Endothelial cell of umbilical vein (primary cell): Measurements from ENCODE around the gene ABLIM2. TPM values are rescaled to one million over a fixed set of nuclear protein-coding genes. Genes with fewer than 3 reads are reported as not detected.

Source experiments
- BruUV-seq: library from RNA; stranded (reverse); fragments of 400-500 nt; replicated peaks from 2 replicates; lab custom pipeline; 2021; lab: Mats Ljungman, UMichigan
- CTCF ChIA-PET: fragments of 300-600, 350-600 bp; sonication (Branson Sonifier 250); formaldehyde crosslinking; loops from one replicate; lab custom pipeline; 2021; ENCODE audit warnings: antibody characterized with exemption, inconsistent platforms; lab: Charles Lee
- POLR2A ChIA-PET: fragments of 300-600, 350-600 bp; sonication (Branson Sonifier 250); formaldehyde crosslinking; loops from one replicate; lab custom pipeline; 2021; ENCODE audit warnings: antibody characterized with exemption, inconsistent platforms; lab: Charles Lee
- DNase-seq: peaks from one replicate; pipeline ENCODE4 v3.0.0-alpha.2; 2011; ENCODE audit warnings: low read depth, low spot score
- FAIRE-seq: peaks from 2 replicates; lab custom pipeline; 2011; peaks lifted over from hg19 to GRCh38; lab: Jason Lieb, UNC
- H2AFZ ChIP-seq: 2 replicates; pipeline ENCODE4 v1.6.0; 2012; ENCODE audit warnings: low read depth, low read length, control low read depth, inconsistent platforms
- H3K27ac ChIP-seq: 2 replicates; pipeline ENCODE4 v1.5.1; 2011; ENCODE audit warnings: low read depth, mild to moderate bottlenecking, control low read depth, low read length, moderate library complexity; ENCODE audit not compliant: insufficient read depth
- H3K27me3 ChIP-seq, 2 experiments: 2 replicates each; pipeline versions ENCODE4 v1.6.0 to v1.6.1; 2011; ENCODE audit warnings: low read length in 2 of 2, mixed read lengths in 1 of 2; ENCODE audit not compliant: control insufficient read depth in 2 of 2, insufficient read depth in 2 of 2
- H3K36me3 ChIP-seq, 2 experiments: 2 replicates in 1 of 2; 3 replicates in 1 of 2; pipeline ENCODE4 v1.5.1; 2011; ENCODE audit warnings: low read length in 2 of 2, mild to moderate bottlenecking in 1 of 2, moderate library complexity in 1 of 2; ENCODE audit not compliant: control insufficient read depth in 2 of 2, insufficient read depth in 2 of 2; ENCODE audit errors: extremely low read depth in 1 of 2
- H3K4me1 ChIP-seq: 3 replicates; pipeline ENCODE4 v1.5.1; 2011; ENCODE audit warnings: mild to moderate bottlenecking, low read length; ENCODE audit not compliant: control insufficient read depth, insufficient read depth; ENCODE audit errors: extremely low read depth
- H3K4me2 ChIP-seq: 2 replicates; pipeline ENCODE4 v1.6.1; 2011; ENCODE audit warnings: low read length, control low read depth, mixed read lengths; ENCODE audit not compliant: insufficient read depth
- H3K4me3 ChIP-seq, 3 experiments: fragments of 200-600 bp in 1 of 3; sonication (generic), shearing (Covaris generic) in 1 of 3; replicated peaks in 1 of 3; 2 replicates each; pipeline ENCODE4 v1.5.1; 2011 to 2016; ENCODE audit warnings: control low read depth in 3 of 3, low read length in 3 of 3, mild to moderate bottlenecking in 2 of 3, inconsistent platforms in 1 of 3, low read depth in 1 of 3, moderate library complexity in 1 of 3; ENCODE audit not compliant: insufficient read depth in 1 of 3
- H3K79me2 ChIP-seq: 2 replicates; pipeline ENCODE4 v1.6.0; 2012; ENCODE audit warnings: low read length, inconsistent platforms; ENCODE audit not compliant: control insufficient read depth, insufficient read depth
- H3K9ac ChIP-seq: replicated peaks from 2 replicates; pipeline ENCODE3; 2011; ENCODE audit warnings: low read length, control low read depth; ENCODE audit not compliant: insufficient read depth; ENCODE audit errors: extremely low read depth
- H3K9me1 ChIP-seq: replicated peaks from 3 replicates; pipeline ENCODE4 v1.6.0; 2011; ENCODE audit warnings: mild to moderate bottlenecking, low read length; ENCODE audit not compliant: control insufficient read depth, insufficient read depth; ENCODE audit errors: extremely low read depth
- H3K9me3 ChIP-seq: replicated peaks from 2 replicates; pipeline ENCODE4 v1.5.1; 2012; ENCODE audit warnings: low read length, inconsistent platforms; ENCODE audit not compliant: control insufficient read depth, insufficient read depth
- H4K20me1 ChIP-seq: replicated peaks from 2 replicates; pipeline ENCODE3; 2011; ENCODE audit warnings: mild to moderate bottlenecking, low read length; ENCODE audit not compliant: control insufficient read depth, insufficient read depth; ENCODE audit errors: extremely low read depth
- EZH2 ChIP-seq: IDR thresholded peaks from 2 replicates; pipeline ENCODE4 v1.6.1; 2012; ENCODE audit warnings: borderline replicate concordance, low read depth, mild to moderate bottlenecking, moderate library complexity, low read length, inconsistent platforms; ENCODE audit not compliant: severe bottlenecking
- FOS ChIP-seq: IDR thresholded peaks from 2 replicates; pipeline ENCODE4 v1.6.1; 2011; ENCODE audit warnings: mild to moderate bottlenecking, low read length, moderate library complexity, borderline replicate concordance; ENCODE audit not compliant: insufficient read depth
- GATA2 ChIP-seq: IDR thresholded peaks from 2 replicates; pipeline ENCODE4 v1.7.0; 2011; ENCODE audit warnings: low read depth, mild to moderate bottlenecking, moderate library complexity, mixed read lengths, low read length; ENCODE audit not compliant: insufficient read length, insufficient read depth
- MYC ChIP-seq: IDR thresholded peaks from one replicate; pipeline ENCODE4 v1.6.1; 2011; ENCODE audit warnings: mild to moderate bottlenecking, low read depth, low read length
- POLR2A ChIP-seq: IDR thresholded peaks from 2 replicates; pipeline ENCODE4 v1.6.1; 2012; ENCODE audit warnings: low read depth, mild to moderate bottlenecking, control low read depth, low read length
- POLR2AphosphoS5 ChIP-seq: IDR thresholded peaks from 2 replicates; pipeline ENCODE4 v1.6.1; 2012; ENCODE audit warnings: low read depth, mild to moderate bottlenecking, control low read depth, low read length, moderate library complexity; ENCODE audit not compliant: insufficient read depth
- dilution Hi-C: fragments of 300-500 bp; cut with MboI; formaldehyde crosslinking; loops from one replicate; pipeline ENCODE4 v1.15.0; 2019; ENCODE audit warnings: low sequenced_read_pairs; ENCODE audit not compliant: extremely low pct_ligation_motif_present
- intact Hi-C: fragments of 100-400 bp; cut with micrococcal nuclease; formaldehyde crosslinking; loops from one replicate; pipeline ENCODE4 v1.10.0; 2022
- polyA plus RNA-seq, 4 experiments: library from polyadenylated mRNA; depleted of rRNA in 3 of 4; stranded (reverse) in 3 of 4; unstranded in 1 of 4; fragments of >200 nt; gene quantifications; 2 replicates each; pipeline versions ENCODE4 v1.2.1 to v1.2.3, GENCODE V29; 2011 to 2012; ENCODE audit warnings: missing spikeins in 1 of 4
- total RNA-seq: library from RNA; stranded (reverse); gene quantifications from 2 replicates; pipeline ENCODE4 v1.2.3, GENCODE V29; 2021
- TF ChIP-seq, protein P1 (sequence below): IDR thresholded peaks from 2 replicates; pipeline ENCODE4 v1.6.1; 2011; ENCODE audit not compliant: insufficient read depth, insufficient read length
- TF ChIP-seq, protein P2 (sequence below), 2 donors: IDR thresholded peaks; 1 replicate in 1 of 2; 2 replicates in 1 of 2; pipeline ENCODE4 v1.5.1; 2011; ENCODE audit warnings: low read length in 2 of 2, mild to moderate bottlenecking in 2 of 2, moderate library complexity in 2 of 2, control low read depth in 1 of 2, inconsistent platforms in 1 of 2, low read depth in 1 of 2; ENCODE audit not compliant: insufficient read depth in 1 of 2; ENCODE audit errors: extremely low read depth in 1 of 2

Gene ABLIM2
- total and polyA plus RNA-seq, 2 donors (not counting 3 experiments of a cell fraction or from before 2014, with no cell fraction given), result 0.28 to 0.66 TPM

DNA sequence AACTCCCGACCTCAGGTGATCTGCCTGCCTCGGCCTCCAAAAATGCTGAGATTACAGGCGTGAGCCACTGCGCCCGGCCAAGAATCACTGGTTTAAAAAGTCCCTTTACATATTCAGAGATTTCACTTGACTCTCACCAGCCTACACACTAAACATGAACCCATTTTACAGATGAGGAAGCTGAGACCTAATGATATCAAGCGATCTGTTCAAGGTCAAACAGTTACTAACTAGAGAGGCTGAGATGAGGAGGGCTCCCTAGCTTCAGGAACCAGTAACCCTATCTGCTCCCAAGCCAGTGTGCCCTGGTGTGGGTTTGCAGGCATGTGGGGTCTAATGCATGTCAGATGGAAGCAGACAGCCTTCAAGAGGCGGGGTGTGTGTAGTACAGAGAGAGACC is 159.3 kb downstream of the ABLIM2 start:
- dilution Hi-C loops, result no loop called here
- ChIA-PET CTCF (no interaction called here), POLR2A (no interaction called here)
- Histone ChIP-seq H3K9me3 (no peaks in the 10 kb centered on the region), H3K4me3 (no peak overlapping the region), H3K9ac (no peak overlapping the region), H4K20me1 (no peaks in the 10 kb centered on the region), H2AFZ (no peak overlapping the region), H3K36me3 (no peaks in the 10 kb centered on the region), H3K4me1 (no peaks in the 10 kb centered on the region), H3K79me2 (no peaks in the 10 kb centered on the region), H3K9me1 (no peaks in the 10 kb centered on the region), H3K27ac (no peak overlapping the region), H3K27me3 (peaks cover 0 to 4% of the 10 kb centered on the region in 2 experiments), H3K4me2 (no peak overlapping the region)
- FAIRE-seq (no peak), DNase-seq (no peak)
- no TSS peak for BruUV-seq
- intact Hi-C loops, result no loop called here
- TF ChIP-seq, protein P1, sequence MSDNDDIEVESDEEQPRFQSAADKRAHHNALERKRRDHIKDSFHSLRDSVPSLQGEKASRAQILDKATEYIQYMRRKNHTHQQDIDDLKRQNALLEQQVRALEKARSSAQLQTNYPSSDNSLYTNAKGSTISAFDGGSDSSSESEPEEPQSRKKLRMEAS, result no peak
- TF ChIP-seq POLR2A, result no peak
- TF ChIP-seq MYC, result no peak
- TF ChIP-seq GATA2, result no peak
- TF ChIP-seq, protein P2, sequence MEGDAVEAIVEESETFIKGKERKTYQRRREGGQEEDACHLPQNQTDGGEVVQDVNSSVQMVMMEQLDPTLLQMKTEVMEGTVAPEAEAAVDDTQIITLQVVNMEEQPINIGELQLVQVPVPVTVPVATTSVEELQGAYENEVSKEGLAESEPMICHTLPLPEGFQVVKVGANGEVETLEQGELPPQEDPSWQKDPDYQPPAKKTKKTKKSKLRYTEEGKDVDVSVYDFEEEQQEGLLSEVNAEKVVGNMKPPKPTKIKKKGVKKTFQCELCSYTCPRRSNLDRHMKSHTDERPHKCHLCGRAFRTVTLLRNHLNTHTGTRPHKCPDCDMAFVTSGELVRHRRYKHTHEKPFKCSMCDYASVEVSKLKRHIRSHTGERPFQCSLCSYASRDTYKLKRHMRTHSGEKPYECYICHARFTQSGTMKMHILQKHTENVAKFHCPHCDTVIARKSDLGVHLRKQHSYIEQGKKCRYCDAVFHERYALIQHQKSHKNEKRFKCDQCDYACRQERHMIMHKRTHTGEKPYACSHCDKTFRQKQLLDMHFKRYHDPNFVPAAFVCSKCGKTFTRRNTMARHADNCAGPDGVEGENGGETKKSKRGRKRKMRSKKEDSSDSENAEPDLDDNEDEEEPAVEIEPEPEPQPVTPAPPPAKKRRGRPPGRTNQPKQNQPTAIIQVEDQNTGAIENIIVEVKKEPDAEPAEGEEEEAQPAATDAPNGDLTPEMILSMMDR (IDR thresholded peaks at IDR 0.05; ENCODE audit: extremely low read depth in 1 of 2, insufficient read depth in 1 of 2, low read depth in 1 of 2, low read length in 2 of 2), result no peak
- no peak for TF ChIP-seq EZH2
- TF ChIP-seq POLR2AphosphoS5, result no peak
- no peak for TF ChIP-seq FOS
